ENCODE measurements around the gene TRAPPC8.

DNA sequence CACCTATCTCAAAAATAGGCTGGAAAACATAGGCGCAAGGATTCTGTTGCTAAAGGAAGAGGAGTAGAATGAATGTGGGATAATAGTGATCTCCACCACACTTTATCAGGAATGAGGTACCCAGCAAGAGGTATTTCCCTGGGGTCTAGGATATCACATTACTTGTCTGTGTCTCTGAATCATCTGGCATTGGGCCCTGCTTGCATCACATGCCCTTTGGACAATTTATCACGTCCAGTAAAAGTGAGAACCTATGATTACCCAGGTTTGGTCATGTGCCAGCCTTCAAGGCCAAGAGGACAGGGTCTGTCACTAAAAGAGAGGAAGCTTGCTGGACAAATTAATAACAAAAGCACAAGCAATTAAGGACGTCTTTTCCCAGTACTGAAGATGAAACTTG, 11.4 kb upstream of the TRAPPC8 start:
- TF ChIP-seq, protein P1, sequence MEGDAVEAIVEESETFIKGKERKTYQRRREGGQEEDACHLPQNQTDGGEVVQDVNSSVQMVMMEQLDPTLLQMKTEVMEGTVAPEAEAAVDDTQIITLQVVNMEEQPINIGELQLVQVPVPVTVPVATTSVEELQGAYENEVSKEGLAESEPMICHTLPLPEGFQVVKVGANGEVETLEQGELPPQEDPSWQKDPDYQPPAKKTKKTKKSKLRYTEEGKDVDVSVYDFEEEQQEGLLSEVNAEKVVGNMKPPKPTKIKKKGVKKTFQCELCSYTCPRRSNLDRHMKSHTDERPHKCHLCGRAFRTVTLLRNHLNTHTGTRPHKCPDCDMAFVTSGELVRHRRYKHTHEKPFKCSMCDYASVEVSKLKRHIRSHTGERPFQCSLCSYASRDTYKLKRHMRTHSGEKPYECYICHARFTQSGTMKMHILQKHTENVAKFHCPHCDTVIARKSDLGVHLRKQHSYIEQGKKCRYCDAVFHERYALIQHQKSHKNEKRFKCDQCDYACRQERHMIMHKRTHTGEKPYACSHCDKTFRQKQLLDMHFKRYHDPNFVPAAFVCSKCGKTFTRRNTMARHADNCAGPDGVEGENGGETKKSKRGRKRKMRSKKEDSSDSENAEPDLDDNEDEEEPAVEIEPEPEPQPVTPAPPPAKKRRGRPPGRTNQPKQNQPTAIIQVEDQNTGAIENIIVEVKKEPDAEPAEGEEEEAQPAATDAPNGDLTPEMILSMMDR (IDR thresholded peaks at IDR 0.05), result no peak
- no peak for TF ChIP-seq POLR2A (IDR thresholded peaks at IDR 0.05)

Data from lower leg skin (tissue), 3 donors.